HG02943 (cell line): ENCODE measurements around the gene CRTC1.

Experiments used
- ATAC-seq: cut with Tn5 transposase; IDR thresholded peaks from one replicate; pipeline ENCODE4 v1.9.1; 2021; ENCODE audit warnings: mild to moderate bottlenecking, low read depth, moderate library complexity; ENCODE audit not compliant: unreplicated experiment

Gene CRTC1

DNA sequence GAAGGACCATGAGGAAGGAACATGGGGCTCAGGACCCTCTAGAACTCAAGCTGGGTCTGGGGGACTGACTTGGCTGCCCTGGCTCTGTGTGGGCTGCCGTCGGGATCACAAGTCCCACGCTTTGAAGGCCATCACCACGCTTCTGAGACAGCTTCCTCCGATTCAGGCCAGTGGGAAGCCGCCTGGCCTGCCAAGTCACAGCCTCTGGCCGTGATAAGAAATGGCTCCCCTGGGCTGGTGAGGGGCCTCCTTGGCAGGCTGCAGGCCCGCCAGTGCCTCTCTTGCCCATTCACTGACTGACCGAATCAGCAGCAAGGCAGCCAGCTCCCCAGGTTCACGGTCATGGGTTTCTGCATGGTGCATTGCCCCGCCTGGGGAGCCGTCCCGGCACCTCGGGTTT lies 58.8 kb downstream of the CRTC1 start:
- no peak for ATAC-seq

DNA sequence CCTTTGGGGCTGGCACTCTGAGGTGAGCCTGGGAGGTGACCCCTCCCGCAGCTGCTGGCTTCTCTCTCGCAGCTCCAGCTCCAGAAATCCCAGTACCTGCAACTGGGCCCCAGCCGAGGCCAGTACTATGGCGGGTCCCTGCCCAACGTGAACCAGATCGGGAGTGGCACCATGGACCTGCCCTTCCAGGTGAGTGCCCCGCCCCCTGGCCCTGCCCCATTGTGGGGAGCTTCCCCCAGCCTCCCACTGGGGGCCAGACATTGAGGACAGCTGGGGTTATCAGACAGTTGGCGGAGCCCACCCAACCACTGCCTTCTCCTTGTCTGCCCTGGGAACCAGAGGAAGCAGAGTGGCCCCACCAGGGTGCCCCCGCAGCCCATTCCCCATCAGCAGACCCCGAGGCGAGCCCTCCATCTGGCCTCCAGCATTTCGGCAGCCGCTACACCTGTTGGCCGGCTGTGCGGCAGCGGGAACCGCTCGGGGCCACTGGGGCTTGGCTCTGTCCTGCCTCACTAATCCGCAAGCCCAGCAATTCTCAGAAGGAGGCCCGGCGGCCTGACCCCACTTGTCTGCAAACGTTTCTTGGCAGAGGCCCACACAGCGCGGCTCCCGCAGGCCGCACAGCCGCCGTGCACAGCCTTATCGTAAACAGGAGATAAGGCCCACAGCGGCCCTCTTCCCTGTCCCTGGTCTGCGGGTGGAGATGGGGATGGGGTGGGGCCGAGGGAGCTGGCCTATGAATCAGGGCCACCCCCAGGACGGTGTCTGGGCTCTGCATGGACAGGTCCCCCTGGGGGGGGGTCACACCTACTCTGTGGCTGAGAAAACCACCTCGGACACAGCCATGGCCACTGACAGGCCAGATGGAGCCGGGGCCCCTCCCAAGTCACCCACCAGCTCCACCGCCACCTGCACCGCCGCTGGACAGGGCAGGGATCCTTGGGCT lies 59.6 kb downstream of the CRTC1 start:
- ATAC-seq: no peak

DNA sequence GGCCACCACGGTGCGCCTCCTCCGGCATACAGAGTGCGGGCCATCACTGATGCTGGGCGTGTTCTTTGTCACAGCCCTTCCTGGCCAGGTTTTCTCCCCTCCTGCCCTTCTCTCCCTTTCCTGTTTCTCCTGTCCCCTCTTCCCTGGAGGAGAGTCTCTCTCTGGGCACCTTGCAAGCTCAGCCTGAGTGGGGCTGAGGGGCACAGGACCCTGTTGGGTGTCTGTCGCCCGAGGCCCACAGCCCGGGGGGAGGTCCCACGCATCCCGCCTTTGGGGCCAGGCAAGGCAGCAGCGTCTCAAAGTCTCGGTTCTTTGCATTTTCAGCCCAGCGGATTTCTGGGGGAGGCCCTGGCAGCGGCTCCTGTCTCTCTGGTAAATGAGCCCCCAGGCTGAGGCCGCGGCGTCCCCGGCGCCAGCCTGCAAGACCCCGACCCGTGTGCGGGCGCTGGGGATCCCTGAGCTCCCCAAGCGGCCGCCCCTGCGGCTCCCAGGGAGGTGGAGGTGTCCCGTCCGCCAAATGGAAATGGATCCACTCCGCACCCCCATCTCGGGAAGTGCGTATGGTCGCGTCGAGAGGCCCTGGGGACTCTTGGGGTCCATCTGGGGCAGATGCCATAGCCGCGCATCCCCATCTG lies 60.4 kb downstream of the CRTC1 start:
- ATAC-seq: no peak

DNA sequence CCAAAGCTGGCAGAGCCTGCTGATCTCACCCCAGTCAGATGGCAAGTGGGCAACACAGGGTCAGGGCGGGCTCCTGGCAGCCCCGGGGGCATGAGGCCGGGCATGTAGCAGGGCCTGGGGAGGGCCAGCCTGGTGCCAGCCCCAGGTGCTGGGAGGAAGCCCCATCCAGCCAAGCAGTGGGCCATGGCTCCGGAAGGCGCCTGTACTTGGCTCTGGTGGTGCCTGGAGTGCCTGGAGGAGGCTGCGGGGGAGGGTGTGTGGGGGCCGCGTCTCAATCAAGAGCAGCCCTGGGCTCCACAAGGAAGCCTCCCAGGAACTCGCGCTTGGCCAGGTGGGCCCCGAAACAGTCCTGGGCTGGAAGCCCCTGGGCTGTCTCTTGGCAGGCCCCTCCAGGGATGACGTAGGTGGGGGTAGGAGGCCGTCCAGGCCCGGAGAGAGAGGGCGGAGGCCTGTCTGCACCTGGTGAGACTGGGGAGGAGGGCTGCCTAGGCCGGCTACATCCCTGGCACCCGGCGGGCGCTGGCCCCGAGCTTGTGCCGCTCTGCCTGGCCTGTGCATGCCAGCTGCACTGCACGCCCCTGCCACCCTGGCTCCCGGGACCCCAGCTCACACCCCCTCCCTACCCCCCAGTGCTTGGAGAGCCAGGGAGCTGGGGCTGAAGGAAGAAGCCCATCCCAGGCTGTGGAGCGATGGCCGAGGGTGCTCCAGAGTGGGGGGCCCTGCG lies 61.7 kb downstream of the CRTC1 start:
- ATAC-seq: no peak

DNA sequence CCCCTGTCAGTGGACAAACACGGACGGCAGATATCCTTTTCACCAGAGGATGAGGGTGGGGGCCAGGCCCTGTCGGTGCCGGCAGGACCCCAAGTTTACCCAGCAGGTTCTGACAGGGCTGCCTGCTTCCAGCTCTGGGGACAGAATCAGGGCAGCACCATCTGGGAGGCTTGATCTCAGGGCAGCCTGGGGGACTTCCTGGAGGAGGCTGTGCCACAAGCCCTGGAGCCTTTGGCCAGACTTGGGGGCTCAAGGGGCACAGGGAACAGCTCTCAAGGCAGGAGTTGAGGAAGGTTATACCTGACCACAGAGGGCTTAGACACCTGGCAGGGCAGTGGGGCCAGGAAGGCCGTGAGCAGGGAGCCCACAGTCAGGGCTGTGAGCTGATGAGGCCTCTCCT lies 62.5 kb downstream of the CRTC1 start:
- no peak for ATAC-seq

DNA sequence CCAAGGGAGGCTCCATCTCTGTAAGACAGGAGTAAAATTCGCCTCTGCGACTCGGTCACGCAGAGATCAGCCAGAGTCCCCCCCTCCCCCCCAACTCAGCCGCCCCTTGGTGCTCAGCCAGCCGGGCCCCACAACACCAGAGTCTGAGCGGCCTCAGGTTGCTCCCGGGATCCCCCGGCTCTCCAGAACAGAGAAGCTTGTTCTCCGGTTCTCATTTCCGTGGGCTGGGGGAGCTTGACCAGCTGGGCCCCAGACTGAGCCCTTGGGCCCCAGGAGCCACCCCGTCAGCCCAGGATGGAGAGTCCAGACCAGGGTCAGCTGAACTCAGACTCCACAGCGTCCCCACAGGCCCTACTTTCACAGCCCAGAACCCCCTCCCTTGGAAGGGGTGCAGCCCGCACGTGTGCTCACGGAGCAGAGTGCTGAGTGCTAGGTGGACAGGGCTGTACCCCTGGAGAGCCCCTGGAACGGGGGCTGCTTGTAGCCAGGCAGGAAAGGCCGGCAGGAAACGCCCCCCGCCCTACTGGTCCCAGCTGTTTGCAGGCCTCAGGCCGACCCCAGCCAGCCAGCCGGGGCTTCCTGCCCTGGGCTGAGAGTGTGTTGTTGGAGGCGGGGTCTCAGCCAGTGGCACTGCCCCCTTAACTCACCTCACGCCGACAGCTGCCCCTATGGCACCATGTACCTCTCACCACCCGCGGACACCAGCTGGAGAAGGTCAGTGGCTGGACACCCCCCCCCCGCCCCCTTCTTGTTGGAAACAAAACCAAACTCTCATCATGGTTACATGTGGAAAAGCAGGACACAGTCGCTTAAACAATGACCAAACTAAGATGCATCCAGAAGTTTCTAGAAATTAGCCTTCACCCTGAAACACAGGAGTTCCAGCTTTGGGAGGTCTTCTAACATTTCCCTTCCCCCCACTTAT lies 63.2 kb downstream of the CRTC1 start:
- no peak for ATAC-seq

DNA sequence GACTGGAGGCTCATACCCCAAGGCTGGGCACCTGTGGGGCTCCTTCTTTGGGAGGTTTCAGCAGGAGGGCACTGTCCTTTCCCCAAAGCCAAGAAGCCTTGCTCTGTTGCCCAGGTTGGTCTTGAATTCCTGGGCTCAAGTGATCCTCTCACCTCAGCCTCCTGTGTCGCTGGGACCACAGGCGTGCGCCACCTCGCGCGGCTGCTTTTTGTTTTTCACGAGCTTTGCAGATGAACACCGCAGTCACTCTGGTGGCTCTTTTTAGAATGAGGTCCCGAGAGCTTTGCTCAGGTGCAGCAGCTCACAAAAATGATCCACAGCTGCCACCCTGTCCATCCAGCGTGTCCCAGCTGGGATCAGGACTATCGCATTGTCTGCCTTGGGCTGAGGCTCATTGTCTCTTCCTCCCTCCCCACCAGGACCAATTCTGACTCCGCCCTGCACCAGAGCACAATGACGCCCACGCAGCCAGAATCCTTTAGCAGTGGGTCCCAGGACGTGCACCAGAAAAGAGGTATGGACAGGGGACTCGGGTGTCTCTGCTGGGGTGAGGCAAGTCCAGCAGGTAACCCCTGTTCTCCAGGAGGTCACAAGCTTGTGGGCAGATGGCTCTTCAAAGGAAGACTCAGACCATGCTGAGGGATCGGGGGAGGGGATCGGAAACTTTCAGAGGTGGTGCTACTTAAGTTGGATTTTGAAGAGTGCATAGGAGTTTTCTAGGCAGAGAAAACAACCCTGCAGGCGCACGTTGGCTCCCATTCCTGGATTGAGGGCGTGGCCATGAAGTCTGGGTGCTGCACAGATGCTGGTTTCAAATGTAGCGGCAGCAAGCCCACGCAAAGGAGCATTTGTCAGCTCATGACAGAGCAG lies 66.1 kb downstream of the CRTC1 start:
- no peak for ATAC-seq

DNA sequence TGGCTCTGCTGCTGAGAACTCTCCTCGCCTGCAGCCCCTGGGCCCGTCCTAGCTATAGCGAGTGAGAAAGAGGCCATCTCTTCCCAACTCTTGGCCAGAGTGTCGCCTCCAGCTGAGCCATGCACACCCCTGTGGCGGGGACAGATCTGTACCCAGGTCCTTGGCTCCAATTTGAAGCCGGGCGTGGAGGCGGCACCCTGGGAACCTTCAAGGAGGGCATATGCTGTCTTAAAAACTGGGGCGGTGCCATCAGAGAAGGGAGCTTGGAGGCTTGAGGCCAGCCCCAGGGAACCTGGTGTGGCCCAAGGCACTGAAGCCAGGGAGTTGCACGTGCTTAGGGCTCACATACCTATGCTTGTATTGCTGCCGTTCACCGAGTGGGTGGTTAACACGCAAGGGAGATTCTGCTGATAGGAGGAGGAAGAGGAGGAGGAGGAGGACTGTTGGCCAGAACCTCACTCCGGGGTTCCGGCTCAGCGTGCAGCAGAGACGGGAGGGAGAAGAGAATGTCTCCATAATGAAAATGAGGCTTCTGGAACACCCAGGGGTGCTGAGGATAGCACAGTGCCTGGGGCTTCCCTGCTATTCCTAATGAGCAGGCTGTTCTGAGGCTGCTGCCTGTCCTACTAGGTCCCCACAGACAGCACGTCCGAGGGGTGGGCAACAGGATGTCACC lies 67.0 kb downstream of the CRTC1 start:
- no peak for ATAC-seq

DNA sequence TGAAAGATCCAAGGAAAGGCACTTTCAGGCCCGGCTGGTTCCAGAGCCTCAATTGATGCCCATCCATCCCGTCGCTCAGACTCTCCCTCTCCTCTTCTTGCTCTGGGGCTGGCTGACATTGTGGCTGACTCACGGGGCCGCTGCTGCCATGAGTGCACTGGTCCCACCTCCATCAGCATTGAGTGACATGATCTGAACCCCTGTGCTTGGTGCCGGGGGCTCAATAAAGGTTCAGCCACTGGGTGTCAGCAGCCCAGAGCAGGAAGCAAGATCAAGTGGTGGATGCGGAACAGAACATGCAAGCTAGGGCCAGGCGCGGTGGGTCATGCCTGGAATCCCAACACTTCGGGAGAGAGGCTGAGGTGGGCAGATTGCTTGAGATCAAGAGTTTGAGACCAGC lies 68.1 kb downstream of the CRTC1 start:
- no peak for ATAC-seq

DNA sequence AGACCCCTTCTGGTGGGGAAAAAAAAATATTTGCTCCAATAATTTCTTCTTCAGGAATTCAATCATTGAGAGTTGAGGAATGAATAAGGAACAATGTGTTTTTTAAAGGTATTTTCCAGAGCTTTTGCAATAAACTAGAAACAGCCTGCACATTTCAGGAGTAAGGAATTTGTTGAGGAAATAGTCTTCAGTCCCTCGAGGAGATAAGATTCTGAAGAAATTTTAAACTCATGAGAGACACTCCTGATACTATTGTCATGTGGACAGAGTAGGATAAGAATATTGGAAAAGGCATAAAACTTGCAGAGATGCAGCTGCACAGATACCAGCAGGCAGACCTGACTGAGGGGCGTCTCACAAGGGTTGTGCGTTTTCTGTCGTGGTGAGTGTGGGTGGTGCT lies 71.0 kb downstream of the CRTC1 start:
- ATAC-seq: no peak

DNA sequence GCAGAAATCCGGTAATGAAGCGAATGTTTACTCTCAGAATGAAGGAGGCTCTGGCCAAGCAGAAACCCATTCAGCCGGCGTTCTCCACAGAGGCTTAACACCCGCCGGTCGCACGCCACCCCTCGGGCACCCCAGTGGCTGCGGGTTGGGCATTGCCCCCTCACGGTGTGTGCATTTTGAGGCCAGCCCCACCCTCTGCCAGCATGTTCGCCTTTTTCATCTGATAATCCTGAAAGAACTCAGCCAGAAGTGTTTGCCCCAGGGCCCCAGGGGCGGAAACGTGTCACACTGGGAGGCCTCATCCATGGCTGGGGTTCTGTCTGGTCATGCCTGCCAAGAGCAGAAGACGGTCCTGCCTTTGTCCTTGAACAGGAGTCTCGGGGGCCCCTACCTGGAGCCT lies 73.4 kb downstream of the CRTC1 start:
- ATAC-seq: no peak

DNA sequence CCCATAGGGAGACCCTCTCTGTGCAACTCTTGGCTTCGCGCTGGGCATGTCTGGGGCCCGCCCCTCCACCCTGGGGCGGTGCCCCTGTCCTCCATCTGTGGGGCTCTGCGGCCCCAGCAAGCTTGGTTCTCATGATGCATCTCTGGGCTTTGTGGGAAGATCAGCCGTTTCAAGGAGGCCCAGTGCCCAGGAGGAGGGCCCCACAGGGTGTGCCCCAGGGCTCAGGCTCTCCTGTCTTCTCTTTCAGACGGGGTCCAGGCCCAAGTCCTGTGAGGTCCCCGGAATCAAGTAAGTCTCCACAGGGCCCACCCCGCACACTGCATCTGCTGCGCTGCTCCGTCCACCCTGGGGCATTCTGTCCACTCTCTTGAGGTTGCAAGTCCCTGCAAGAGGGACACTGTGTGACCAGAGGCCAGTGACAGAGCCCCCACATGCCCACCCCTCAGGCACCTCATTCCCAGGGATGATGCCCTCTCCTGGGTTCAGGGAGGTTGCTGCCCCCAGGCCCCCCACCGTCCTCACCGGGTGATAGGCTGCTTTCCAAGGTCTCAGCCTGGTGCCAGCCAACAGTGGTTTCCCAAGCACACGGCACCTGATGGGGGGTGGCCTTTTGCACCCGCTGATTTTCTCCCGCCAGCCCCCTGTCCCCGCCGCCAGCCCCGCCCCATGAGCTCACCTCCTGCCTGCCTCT lies 76.0 kb downstream of the CRTC1 start:
- no peak for ATAC-seq

DNA sequence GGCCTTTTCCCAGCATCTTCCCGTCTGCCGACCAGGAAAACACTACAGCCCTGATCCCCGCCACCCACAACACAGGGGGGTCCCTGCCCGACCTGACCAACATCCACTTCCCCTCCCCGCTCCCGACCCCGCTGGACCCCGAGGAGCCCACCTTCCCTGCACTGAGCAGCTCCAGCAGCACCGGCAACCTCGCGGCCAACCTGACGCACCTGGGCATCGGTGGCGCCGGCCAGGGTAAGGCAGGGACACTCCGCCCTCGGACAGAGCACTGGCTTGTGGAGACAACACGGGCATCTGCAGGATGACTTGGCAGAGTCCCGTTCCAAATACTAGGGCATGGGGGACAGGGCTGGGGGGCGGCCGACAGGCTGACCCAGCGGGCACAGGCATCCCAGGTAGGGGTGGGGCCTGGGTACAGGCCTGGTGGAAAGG lies 76.5 kb downstream of the CRTC1 start:
- no peak for ATAC-seq

DNA sequence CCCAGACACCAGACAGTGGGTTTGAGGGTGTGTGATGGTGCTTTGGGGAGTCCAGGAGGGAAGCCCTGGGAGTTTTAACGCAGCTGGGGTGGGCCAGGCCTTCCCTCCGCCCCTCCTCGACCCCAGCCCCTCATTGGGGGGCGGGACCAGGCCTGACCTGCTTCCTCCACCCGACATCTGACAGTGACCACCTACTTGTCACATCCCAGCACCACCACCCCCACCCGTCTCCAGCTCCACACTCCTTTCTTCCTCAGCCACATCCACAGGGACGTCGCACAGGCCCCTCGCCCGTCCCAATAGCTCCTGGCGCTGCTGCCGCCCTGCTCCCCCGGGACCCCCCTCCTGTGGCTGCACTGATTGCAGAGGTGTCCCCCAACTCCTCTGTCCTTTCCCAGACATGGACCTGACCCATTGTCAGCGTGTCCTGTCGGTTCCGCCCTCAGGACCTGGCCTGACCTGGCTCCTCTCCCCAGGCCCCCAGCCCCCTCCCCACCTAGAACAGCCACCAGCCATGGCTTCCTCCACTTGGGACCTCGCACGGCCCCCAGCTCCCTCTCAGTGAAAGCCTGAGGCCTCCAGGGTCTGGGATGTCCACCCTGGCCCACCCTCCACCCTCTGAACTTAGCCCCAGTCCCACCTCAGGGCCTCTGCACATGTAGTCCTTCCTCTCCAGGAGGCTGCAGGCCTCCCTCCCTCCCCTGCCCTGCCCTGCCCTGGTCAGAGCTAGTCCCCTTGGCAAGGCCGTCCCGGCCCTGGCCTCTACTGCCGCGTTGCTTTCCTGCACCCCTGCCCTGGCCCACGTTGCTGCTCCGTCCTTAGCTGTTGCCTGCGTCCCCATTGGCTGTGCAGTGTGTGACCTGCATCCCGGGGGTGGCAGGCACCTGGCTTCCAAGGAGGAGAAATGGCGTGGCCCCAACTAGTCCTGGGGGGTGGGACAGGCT lies 77.2 kb downstream of the CRTC1 start:
- ATAC-seq: no peak

DNA sequence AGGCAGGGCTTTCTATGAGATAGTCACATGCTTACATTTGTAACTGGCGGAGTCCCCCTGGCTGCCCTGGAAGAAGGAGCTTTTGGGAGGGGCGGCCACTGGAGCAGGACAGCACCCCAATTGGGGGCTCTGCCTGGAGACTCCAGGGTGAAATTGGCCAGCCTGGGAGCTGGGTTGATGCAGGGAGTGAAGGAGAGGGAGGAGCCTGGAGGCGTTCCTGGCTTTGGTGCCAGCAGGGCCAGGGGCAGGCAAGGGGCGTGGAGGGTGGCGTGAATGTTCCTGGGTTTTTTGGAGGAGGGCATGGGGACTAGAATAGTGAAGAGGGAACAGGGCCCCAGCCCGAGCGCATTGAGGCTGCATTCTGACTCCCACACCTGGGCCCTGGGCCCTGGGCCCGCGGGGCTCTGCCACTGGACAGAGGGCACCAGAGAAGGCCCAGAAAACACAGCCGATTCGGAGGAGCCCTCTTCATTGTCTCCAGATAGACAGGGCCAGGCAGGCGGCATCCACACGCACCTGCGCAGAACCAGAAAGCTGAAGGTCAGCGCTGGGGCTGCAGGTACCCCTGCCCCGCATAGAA lies 78.1 kb downstream of the CRTC1 start:
- ATAC-seq: no peak

DNA sequence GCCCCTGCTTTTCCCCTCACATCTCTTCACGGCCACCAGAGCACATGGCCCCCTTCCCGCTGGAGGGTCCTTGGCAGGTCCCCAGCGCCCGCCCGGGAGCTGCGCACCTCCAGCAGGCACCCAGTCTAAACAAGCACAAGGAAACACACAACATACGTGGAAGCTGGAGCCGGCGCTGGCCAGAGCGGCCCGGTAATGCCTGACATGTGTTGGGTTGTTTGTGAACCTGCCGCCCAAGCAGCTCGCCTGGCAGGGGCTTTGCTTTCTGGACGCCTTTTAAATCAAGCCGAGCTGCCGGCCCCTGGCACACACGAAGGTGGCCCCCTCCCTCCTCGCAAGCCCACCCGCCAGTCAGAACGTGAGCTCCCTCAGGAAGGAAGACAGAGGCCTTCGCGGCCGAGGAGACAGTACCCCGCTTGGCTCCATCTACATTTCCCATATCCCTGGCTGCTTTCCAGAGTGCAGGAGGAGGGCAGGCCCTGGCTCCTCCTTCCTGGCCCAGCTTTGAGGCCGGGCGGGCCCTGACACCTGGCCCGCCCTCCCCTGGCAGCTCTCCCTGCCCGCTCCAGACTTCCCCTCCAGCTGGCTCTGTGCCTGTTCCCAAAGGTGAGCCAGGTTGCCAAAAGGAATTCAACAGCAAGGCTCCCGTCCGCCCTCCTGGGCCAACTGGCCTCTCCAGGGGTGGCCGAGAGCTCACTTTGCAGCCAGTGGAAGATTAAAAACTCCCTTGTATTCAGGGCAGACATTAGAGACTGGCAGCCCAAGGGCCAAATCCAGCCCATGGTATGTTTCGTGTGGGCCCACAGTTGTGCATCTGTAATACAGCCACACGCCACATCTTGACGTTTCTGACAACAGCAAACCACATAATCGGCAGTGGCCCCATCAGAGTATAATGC lies 78.9 kb downstream of the CRTC1 start:
- ATAC-seq: no peak
